SU-DHL-6 (cell line): ENCODE measurements around the gene ADAT3.

ENCODE experiments used
- CTCF ChIP-seq: fragments of 200-600 bp; sonication (generic); IDR thresholded peaks from one replicate; pipeline ENCODE4 v1.5.1; 2017; ENCODE audit warnings: antibody characterized with exemption, mild to moderate bottlenecking, low read length, moderate library complexity; ENCODE audit not compliant: insufficient read depth, poor library complexity, severe bottlenecking
- EZH2phosphoT487 ChIP-seq: fragments of 200-600 bp; sonication (generic), shearing (Covaris generic); conservative IDR thresholded peaks from 2 replicates; pipeline ENCODE4 v1.6.1; 2018; ENCODE audit warnings: mild to moderate bottlenecking, antibody characterized with exemption, low read length, moderate library complexity, mixed read lengths

DNA sequence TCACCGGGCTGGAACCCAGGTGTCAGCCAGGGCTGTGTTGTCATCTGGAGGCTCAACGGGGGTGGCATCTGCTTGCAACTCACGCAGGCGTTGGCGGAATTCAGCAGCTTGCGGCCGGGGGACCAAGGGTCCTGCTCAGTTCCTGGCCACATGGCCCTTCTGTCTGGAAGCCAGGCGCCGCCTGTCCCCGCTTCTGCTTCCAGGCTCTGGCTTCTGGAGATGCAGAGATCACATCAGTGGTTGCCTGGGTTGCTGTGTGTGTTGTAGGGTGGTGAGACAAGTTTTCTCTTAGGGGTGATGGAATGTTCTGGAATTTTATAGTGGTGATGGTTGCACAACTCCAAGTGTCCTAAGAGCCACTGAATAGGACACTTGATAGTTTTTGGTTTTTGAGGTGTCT lies 5.0 kb downstream of the ADAT3 start:
- TF ChIP-seq CTCF = no peak
- no peak for TF ChIP-seq EZH2phosphoT487
